Pancreas (tissue), 10 donors: ENCODE data around the gene GTF3A. TPM values are rescaled to one million over a fixed set of nuclear protein-coding genes. Genes with fewer than 3 reads are reported as not detected.
A peak's percentile ranks its signal among the peaks of the same experiment; 100 is the strongest.

Source experiments
- ATAC-seq, 4 donors: fragments of 200-7000 bp; cut with Tn5 transposase; one replicate each; pipeline versions ENCODE4 v1.8.0 to v1.9.1; 2020; ENCODE audit warnings: mild to moderate bottlenecking in 4 of 4, moderate library complexity in 4 of 4
- DNase-seq, 6 donors: peaks; one replicate each; pipeline ENCODE4 v3.0.0-alpha.2; 2020
- FAIRE-seq: peaks from 2 replicates; lab custom pipeline; 2012; peaks lifted over from hg19 to GRCh38; lab: Jason Lieb, UNC
- H3K27ac ChIP-seq, 4 donors: fragments of 200-600 bp; sonication (generic); 1 replicate in 3 of 4; 2 replicates in 1 of 4; pipeline versions ENCODE4 v1.5.0 to v1.8.0; 2020
- H3K27me3 ChIP-seq, 4 donors: fragments of 200-600 bp; one replicate each; pipeline ENCODE4 v1.8.0; 2021
- H3K36me3 ChIP-seq, 3 donors: fragments of 200-600 bp; sonication (generic) in 1 of 3; one replicate each; pipeline versions ENCODE4 v1.5.0 to v1.8.0; 2020 to 2021
- H3K4me1 ChIP-seq, 3 donors: fragments of 200-600 bp; one replicate each; pipeline ENCODE4 v1.8.0; 2021
- H3K4me3 ChIP-seq, 4 donors: fragments of 200-600 bp; sonication (generic) in 2 of 4; one replicate each; pipeline versions ENCODE4 v1.5.0 to v1.8.0; 2020 to 2021
- H3K9me3 ChIP-seq, 4 donors: fragments of 200-600 bp; one replicate each; pipeline ENCODE4 v1.8.0; 2021
- CTCF ChIP-seq, 4 donors: fragments of 200-600 bp; sonication (generic) in 3 of 4; IDR thresholded peaks; one replicate each; pipeline versions ENCODE4 v1.5.0 to v1.8.0; 2021; ENCODE audit warnings: antibody characterized with exemption in 4 of 4
- WGBS, 2 donors: extraction: QIAGEN DNeasy Blood & Tissue Kit; methylation state at CpG; one replicate each; pipeline ENCODE4 v1.1.7; 2013; 5-methylcytosine and 5-hydroxymethylcytosine counted together
- intact Hi-C, 3 donors: fragments of 100-400 bp; cut with DNase I; formaldehyde crosslinking; loops; one replicate each; pipeline versions ENCODE4 v1.11.1 to v1.14.2; 2022
- polyA plus RNA-seq, 2 donors: library from polyadenylated mRNA; stranded (reverse); fragments of 200-250 nt; gene quantifications; one replicate each; pipeline ENCODE4 v1.2.3, GENCODE V29; 2013
- total RNA-seq, 6 donors: library from RNA; stranded (reverse); fragmentation: NEBNext Ultra II Directional in 4 of 6; extraction: Animal tissue kit (Norgen Biotek cat#: 25700) in 4 of 6; gene quantifications; one replicate each; pipeline versions ENCODE4 v1.2.1 to v1.2.4, GENCODE V29; 2021 to 2023
- donor health status: healthy with polysubstance abuse.
- donor health status: DM: no; HTN: no; CAD: no; lungs with moderate emphysema.
- donor health status: DM: no; HTN: no; CAD: no.
- donor health status: control.
- donor health status: control.
- donor health status: Bipolar disorder and iron deficiency.
- donor health status: DM: yes; HTN: yes; CAD: no.
- donor health status: DM: no; HTN: no; CAD: no.
- donor health status: DM: no; HTN: no; CAD: no.
- donor health status: DM: yes; HTN: yes; CAD: no.

The GTF3A gene
- total RNA-seq (10 to 100 TPM; 39.5 to 54.9 (median 53.9) TPM), polyA plus RNA-seq (100 to 1,000 TPM in 1 of 2 donors, 10 to 100 TPM in 1; 77.9 to 130 TPM)

GRCh38 chr13:27424246-27425157 is at the start of gene GTF3A:
TSS of gene GTF3A (plus strand) at chr13:27424619.
- intact Hi-C loops = no loop called here
- H3K4me1 ChIP-seq = peaks cover 5 to 14% (median 14%) of the 10 kb centered on the region in 3 donors
- FAIRE-seq = no peak
- DNase-seq = peak; percentile 75 to 98 (median 91)
- H3K27me3 ChIP-seq = no peaks in the 10 kb centered on the region
- H3K27ac ChIP-seq = peak within 1 kb of the TSS; percentile 86 to 98 (median 87)
- H3K9me3 ChIP-seq = no peaks in the 10 kb centered on the region
- peak; percentile 83 to 93 (median 92) for ATAC-seq
- WGBS, 2 donors = 0% methylated on average over 74 to 85 of the region's 85 CpGs
- no peaks in the 10 kb centered on the region for H3K36me3 ChIP-seq
- no peak for TF ChIP-seq CTCF (IDR thresholded peaks at IDR 0.05)
- peak within 1 kb of the TSS; percentile 36 to 65 (median 62) for H3K4me3 ChIP-seq

DNA sequence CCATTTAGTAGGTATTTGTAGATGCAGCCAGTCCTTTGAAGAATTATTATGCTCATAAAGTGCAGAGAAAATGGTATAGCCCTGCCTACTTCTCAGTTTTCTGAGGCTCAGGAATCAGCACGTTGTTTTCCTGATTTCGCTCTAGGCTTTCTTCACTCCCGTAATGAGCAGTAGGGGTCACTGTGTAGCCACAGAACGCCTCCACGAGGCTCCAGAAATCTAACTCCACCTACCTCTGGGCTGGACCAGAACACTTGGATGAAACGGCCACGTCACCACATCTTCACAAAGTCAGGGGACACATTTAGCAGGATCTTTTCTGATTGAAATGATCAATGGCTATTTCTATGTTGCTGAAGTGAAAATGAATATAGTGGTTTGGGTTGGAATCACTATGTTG is 49.8 kb upstream of the GTF3A start:
- intact Hi-C loops = no loop called here

GRCh38 chr13:27375686-27376326 is 48.6 kb upstream of the GTF3A start:
- H3K36me3 ChIP-seq = no peaks in the 10 kb centered on the region
- intact Hi-C loops = no loop called here
- ATAC-seq = peak; percentile 35 to 67 (median 53)
- TF ChIP-seq CTCF (IDR thresholded peaks at IDR 0.05) = peak; percentile 62 to 80 (median 68)
- no peak overlapping the region for H3K4me3 ChIP-seq
- H3K9me3 ChIP-seq = no peaks in the 10 kb centered on the region
- H3K4me1 ChIP-seq = peaks cover 9 to 25% (median 21%) of the 10 kb centered on the region in 3 donors
- 58 to 64% methylated on average over 15 of the region's 15 CpGs for WGBS, 2 donors
- no peak for FAIRE-seq
- H3K27me3 ChIP-seq = no peaks in the 10 kb centered on the region
- no peak overlapping the region for H3K27ac ChIP-seq
- peak in 5 of 6 donors; percentile 66 to 82 (median 77) for DNase-seq

More for the DNA sequence above, 49.8 kb upstream of the GTF3A start:
- ATAC-seq (peak; percentile 71 to 91 (median 82)), DNase-seq (peak in 4 of 6 donors; percentile 70 to 87 (median 80)), FAIRE-seq (peak; percentile 77)
- WGBS, 2 donors = 0 to 1% methylated on average over 7 of the region's 7 CpGs
- TF ChIP-seq CTCF (IDR thresholded peaks at IDR 0.05) = peak; percentile 40 to 74 (median 54)
- Histone ChIP-seq H3K9me3 (no peaks in the 10 kb centered on the region), H3K36me3 (no peaks in the 10 kb centered on the region), H3K27ac (peak overlapping the region; percentile 81 to 86 (median 84)), H3K4me3 (peak overlapping the region in 3 of 4 donors; percentile 8 to 44 (median 33)), H3K27me3 (no peaks in the 10 kb centered on the region), H3K4me1 (peaks cover 10 to 27% (median 24%) of the 10 kb centered on the region in 3 donors)

GRCh38 chr13:27379126-27379525 is 45.3 kb upstream of the GTF3A start:
- intact Hi-C loops = no loop called here
- DNase-seq = no peak
- no peak for TF ChIP-seq CTCF (IDR thresholded peaks at IDR 0.05)
- Histone ChIP-seq H3K36me3 (no peaks in the 10 kb centered on the region), H3K4me3 (no peak overlapping the region), H3K27ac (no peak overlapping the region), H3K9me3 (no peaks in the 10 kb centered on the region), H3K4me1 (peaks cover 4 to 10% (median 10%) of the 10 kb centered on the region in 3 donors), H3K27me3 (no peaks in the 10 kb centered on the region)
- WGBS, 2 donors = 54 to 58% methylated on average over 4 of the region's 4 CpGs
- no peak for ATAC-seq
- FAIRE-seq = no peak
